ENCODE data around the gene CAMP. TPM values are rescaled to one million over a fixed set of nuclear protein-coding genes. Genes with fewer than 3 reads are reported as not detected.
A peak's percentile ranks its signal among the peaks of the same experiment; 100 is the strongest.

CAMP gene
- total and polyA plus RNA-seq, 2 of the 13 experiments (the other 11 are each of a cell fraction or from before 2014, with no cell fraction given), result not detected

DNA sequence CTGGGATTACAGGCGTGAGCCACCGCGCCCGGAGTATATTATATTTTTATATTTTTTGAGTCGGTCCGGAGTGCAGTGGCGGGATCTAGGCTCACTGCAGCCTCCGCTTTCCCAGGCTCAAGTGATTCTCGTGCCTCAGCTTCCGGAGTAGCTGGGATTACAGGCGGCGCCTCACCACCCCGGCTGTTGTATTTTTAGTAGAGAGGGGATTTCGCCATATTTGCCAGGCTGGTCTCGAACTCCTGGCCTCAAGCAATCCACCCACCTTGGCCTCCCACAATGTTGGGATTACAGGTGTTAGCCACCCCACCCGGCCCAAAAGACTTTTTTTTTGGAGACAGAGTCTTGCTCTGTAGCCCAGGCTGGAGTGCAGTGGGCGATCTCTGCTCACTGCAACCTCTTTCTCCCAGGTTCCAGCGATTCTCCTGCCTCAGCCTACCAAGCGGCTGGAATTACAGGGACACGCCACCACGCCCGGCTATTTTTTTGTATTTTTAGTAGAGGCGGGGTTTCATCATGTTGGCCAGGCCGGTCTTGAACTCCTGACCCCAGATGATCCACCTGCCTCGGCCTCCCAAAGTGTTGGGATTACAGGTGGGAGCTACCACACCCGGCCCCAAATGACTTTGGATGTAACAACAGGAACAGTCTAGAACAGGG lies 18.6 kb downstream of the CAMP start:
- CTCF ChIA-PET (ENCODE audit: low intra/inter-chr PET ratio, low total read pairs), result no interaction called here
- no TSS peak for BruUV-seq (replicated peaks)
- no peak for DNase-seq (ENCODE audit: low spot score)
- Histone ChIP-seq H3K27me3 (ENCODE audit: control insufficient read depth in 1 of 2, insufficient read depth in 2 of 2, low read length in 2 of 2) (no peaks in the 10 kb centered on the region), H3K4me1 (ENCODE audit: insufficient read depth, low read length) (peaks cover 35% of the 10 kb centered on the region), H3K9ac (ENCODE audit: insufficient read depth, low read depth, low read length) (peak overlapping the region; percentile 88), H3K9me3 (ENCODE audit: low read length) (no peaks in the 10 kb centered on the region), H3K36me3 (replicated peaks in 1 of 2; ENCODE audit: control insufficient read depth in 1 of 2, insufficient read depth in 2 of 2, low read length in 2 of 2) (no peaks in the 10 kb centered on the region), H3K4me2 (ENCODE audit: low read depth, low read length) (peak overlapping the region; percentile 94), H4K20me1 (ENCODE audit: insufficient read depth, low read length) (no peaks in the 10 kb centered on the region), H2AFZ (ENCODE audit: low read length) (no peak overlapping the region), H3K27ac (ENCODE audit: extremely low read length, insufficient read depth, low read length) (peak overlapping the region; percentile 83), H3K4me3 (replicated peaks in 1 of 3; ENCODE audit: insufficient read depth in 1 of 3, low read depth in 2 of 3, low read length in 3 of 3) (peak overlapping the region; percentile 76 to 97 (median 91); a peak in 4 of 6 replicates), H3K79me2 (ENCODE audit: insufficient read depth, low read length) (no peaks in the 10 kb centered on the region)
- POLR2A ChIA-PET, result interaction anchor here (1.1 to 2.2 kb wide), 4 partner anchors 12 to 198 kb away, joined by 4 to 15 read pairs (median 8); partner anchors contain the start of genes CAMP, CCDC51 and TMA7
- no peak for ATAC-seq
- FAIRE-seq, result no peak
- in situ Hi-C loops (cut with HindIII; ENCODE audit: extremely low pct_ligation_motif_present, low pct_unique_long_range_greater_than_20kb) (no loop called here), intact Hi-C loops (cut with micrococcal nuclease; ENCODE audit: unreplicated experiment) (loop anchor here (2.0 kb wide), 1 partner anchor 47 kb away; no protein-coding TSS in a partner anchor)
- 91% methylated on average over 26 of the region's 26 CpGs for WGBS (ENCODE audit: low lambda C conversion rate)
- no peak for TF ChIP-seq ZNF282 (IDR thresholded peaks at IDR 0.05; ENCODE audit: partially characterized antibody)
- no peak for TF ChIP-seq SPEN (CRISPR knock-in tag; IDR thresholded peaks at IDR 0.05; ENCODE audit: low read depth)

DNA sequence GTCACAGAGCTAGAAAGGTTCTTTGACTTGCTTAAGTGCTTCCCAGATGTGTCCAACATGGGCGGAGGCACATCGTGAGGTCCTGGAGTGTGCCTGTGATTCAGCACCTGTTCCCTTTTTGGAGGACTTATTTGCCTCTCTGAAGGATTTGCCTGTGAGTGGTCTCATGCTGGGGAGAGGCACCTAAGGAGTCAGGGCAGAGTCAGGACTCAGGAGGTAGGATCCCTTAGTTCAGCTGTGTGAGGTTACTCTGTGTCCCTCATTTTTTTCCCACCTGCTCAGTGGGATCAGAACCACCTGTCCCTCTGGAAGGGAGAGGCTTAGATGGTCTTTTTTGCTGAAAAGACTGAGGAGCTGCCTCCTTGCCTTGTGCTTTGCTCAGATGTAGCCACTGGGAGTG lies 20.6 kb downstream of the CAMP start:
- in situ Hi-C loops (cut with HindIII; ENCODE audit: extremely low pct_ligation_motif_present, low pct_unique_long_range_greater_than_20kb), result no loop called here
- intact Hi-C loops (cut with micrococcal nuclease; ENCODE audit: unreplicated experiment), result no loop called here
- H3K9me3 ChIP-seq (ENCODE audit: low read length), result no peaks in the 10 kb centered on the region
- no peak overlapping the region for H3K4me3 ChIP-seq (replicated peaks in 1 of 3; ENCODE audit: insufficient read depth in 1 of 3, low read depth in 2 of 3, low read length in 3 of 3)
- no TSS peak for BruUV-seq (replicated peaks)
- H3K4me1 ChIP-seq (ENCODE audit: insufficient read depth, low read length), result peaks cover 30% of the 10 kb centered on the region
- FAIRE-seq (no peak), ATAC-seq (no peak), DNase-seq (ENCODE audit: low spot score) (no peak)
- no peak overlapping the region for H3K9ac ChIP-seq (ENCODE audit: insufficient read depth, low read depth, low read length)
- no peak overlapping the region for H3K27ac ChIP-seq (ENCODE audit: extremely low read length, insufficient read depth, low read length)
- ChIA-PET POLR2A (no interaction called here), CTCF (ENCODE audit: low intra/inter-chr PET ratio, low total read pairs) (no interaction called here)
- 100% methylated on average over 2 of the region's 2 CpGs for WGBS (ENCODE audit: low lambda C conversion rate)
- H3K79me2 ChIP-seq (ENCODE audit: insufficient read depth, low read length), result no peaks in the 10 kb centered on the region
- no peaks in the 10 kb centered on the region for H4K20me1 ChIP-seq (ENCODE audit: insufficient read depth, low read length)
- H3K4me2 ChIP-seq (ENCODE audit: low read depth, low read length), result no peak overlapping the region
- no peak overlapping the region for H2AFZ ChIP-seq (ENCODE audit: low read length)
- H3K27me3 ChIP-seq (ENCODE audit: control insufficient read depth in 1 of 2, insufficient read depth in 2 of 2, low read length in 2 of 2), result no peaks in the 10 kb centered on the region
- peaks cover 1 to 5% of the 10 kb centered on the region in 2 experiments; a peak in 2 of 5 replicates for H3K36me3 ChIP-seq (replicated peaks in 1 of 2; ENCODE audit: control insufficient read depth in 1 of 2, insufficient read depth in 2 of 2, low read length in 2 of 2)
- no peak for TF ChIP-seq TCF7 (IDR thresholded peaks at IDR 0.05; ENCODE audit: low read depth)
- TF ChIP-seq, protein P1, sequence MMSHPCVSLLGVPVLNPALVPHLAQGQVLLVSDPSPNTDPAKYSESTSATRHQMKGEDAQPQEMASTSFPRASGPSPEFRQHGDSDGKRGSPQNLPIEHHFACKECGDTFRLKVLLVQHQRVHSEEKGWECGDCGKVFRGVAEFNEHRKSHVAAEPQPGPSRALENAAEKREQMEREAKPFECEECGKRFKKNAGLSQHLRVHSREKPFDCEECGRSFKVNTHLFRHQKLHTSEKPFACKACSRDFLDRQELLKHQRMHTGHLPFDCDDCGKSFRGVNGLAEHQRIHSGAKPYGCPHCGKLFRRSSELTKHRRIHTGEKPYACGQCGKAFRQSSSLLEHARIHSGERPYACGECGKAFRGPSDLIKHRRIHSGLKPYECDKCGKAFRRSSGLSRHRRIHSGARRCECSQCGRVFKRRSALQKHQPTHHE (CRISPR knock-in tag; IDR thresholded peaks at IDR 0.05; ENCODE audit: borderline replicate concordance), result no peak
- TF ChIP-seq RFX1 (IDR thresholded peaks at IDR 0.05), result no peak
- TF ChIP-seq ESRRA (CRISPR knock-in tag; IDR thresholded peaks at IDR 0.05; ENCODE audit: low read depth), result no peak
- TF ChIP-seq, protein P2, sequence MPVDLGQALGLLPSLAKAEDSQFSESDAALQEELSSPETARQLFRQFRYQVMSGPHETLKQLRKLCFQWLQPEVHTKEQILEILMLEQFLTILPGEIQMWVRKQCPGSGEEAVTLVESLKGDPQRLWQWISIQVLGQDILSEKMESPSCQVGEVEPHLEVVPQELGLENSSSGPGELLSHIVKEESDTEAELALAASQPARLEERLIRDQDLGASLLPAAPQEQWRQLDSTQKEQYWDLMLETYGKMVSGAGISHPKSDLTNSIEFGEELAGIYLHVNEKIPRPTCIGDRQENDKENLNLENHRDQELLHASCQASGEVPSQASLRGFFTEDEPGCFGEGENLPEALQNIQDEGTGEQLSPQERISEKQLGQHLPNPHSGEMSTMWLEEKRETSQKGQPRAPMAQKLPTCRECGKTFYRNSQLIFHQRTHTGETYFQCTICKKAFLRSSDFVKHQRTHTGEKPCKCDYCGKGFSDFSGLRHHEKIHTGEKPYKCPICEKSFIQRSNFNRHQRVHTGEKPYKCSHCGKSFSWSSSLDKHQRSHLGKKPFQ (CRISPR knock-in tag; IDR thresholded peaks at IDR 0.05; ENCODE audit: insufficient replicate concordance), result no peak
- no peak for TF ChIP-seq SRSF1 (optimal IDR thresholded peaks at IDR 0.05; ENCODE audit: low read depth, low read length)
- TF ChIP-seq ZNF430 (CRISPR knock-in tag; IDR thresholded peaks at IDR 0.05), result no peak
- no peak for TF ChIP-seq SOX6 (IDR thresholded peaks at IDR 0.05)
- TF ChIP-seq SOX6 (CRISPR knock-in tag; IDR thresholded peaks at IDR 0.05), result no peak

Measured in HepG2 (cell line).